ENCODE data around the gene PDGFA. TPM values are rescaled to one million over a fixed set of nuclear protein-coding genes. Genes with fewer than 3 reads are reported as not detected.

PDGFA gene
- total and polyA plus RNA-seq, 9 donors, result 3.7 to 35.5 (median 8.7) TPM

GRCh38 chr7:509426-510130, 10.1 kb downstream of the PDGFA start:
- TF ChIP-seq EP300 (IDR thresholded peaks at IDR 0.05) (no peak), POLR2A (IDR thresholded peaks at IDR 0.05) (no peak)
- TF ChIP-seq, protein P1, sequence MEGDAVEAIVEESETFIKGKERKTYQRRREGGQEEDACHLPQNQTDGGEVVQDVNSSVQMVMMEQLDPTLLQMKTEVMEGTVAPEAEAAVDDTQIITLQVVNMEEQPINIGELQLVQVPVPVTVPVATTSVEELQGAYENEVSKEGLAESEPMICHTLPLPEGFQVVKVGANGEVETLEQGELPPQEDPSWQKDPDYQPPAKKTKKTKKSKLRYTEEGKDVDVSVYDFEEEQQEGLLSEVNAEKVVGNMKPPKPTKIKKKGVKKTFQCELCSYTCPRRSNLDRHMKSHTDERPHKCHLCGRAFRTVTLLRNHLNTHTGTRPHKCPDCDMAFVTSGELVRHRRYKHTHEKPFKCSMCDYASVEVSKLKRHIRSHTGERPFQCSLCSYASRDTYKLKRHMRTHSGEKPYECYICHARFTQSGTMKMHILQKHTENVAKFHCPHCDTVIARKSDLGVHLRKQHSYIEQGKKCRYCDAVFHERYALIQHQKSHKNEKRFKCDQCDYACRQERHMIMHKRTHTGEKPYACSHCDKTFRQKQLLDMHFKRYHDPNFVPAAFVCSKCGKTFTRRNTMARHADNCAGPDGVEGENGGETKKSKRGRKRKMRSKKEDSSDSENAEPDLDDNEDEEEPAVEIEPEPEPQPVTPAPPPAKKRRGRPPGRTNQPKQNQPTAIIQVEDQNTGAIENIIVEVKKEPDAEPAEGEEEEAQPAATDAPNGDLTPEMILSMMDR (IDR thresholded peaks at IDR 0.05), result no peak
- Histone ChIP-seq H3K27me3 (no peaks in the 10 kb centered on the region), H3K4me1 (ENCODE audit: insufficient read depth) (no peaks in the 10 kb centered on the region), H3K36me3 (no peaks in the 10 kb centered on the region), H3K9me3 (no peaks in the 10 kb centered on the region), H3K27ac (no peak overlapping the region), H3K4me3 (no peak overlapping the region)
- no peak for DNase-seq
- intact Hi-C loops (cut with DNase I), result loop anchor here in 1 of 4 donors (10.0 kb wide), 1 partner anchor 265 kb away; no protein-coding TSS in a partner anchor
- WGBS, 3 donors, result 83 to 93% (median 84%) methylated on average over 20 of the region's 20 CpGs

DNA sequence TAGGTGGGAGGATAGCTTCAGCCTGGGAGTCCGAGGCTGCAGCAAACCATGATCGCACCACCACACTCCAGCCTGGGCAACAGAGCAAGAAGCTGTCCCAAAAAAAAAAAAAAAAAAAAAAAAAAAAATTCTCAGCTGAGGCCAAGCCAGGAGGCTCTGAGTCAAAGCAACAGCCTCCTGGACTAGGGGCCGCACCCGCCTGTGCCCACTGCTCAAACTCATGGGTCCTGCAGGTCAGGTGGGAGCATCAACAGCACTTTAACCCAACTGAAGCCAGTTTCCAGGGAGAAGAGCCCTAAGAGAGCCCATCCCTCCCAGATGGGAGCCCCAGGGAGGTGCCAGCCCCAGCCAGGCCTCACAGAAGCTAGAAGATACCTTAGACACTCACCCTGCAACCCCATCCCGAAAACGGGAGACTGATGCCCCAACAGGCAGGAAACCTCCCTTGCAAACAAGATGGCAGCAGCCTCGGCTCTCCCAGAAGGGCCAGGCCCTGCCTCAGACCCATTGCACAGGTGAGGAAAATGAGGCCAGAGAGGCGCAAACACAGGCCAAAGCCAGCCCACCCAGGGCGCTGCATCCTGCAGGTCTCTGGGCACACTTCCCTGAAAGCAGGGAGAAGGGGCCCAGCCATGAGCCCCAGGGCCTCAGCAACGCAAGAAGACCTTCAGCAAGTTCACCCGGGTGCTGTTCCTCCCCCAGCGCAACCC, 11.0 kb downstream of the PDGFA start:
- H3K4me1 ChIP-seq (ENCODE audit: insufficient read depth), result no peaks in the 10 kb centered on the region
- no peak overlapping the region for H3K4me3 ChIP-seq
- H3K27ac ChIP-seq, result no peak overlapping the region
- 89 to 93% (median 91%) methylated on average over 12 of the region's 12 CpGs for WGBS, 3 donors
- no peaks in the 10 kb centered on the region for H3K27me3 ChIP-seq
- no peaks in the 10 kb centered on the region for H3K36me3 ChIP-seq
- H3K9me3 ChIP-seq, result no peaks in the 10 kb centered on the region
- TF ChIP-seq, protein P1 (IDR thresholded peaks at IDR 0.05), result no peak
- TF ChIP-seq EP300 (IDR thresholded peaks at IDR 0.05) (no peak), POLR2A (IDR thresholded peaks at IDR 0.05) (no peak)
- intact Hi-C loops (cut with DNase I), result no loop called here
- DNase-seq, result no peak

GRCh38 chr7:507623-508300, 11.9 kb downstream of the PDGFA start:
- H3K27me3 ChIP-seq, result no peaks in the 10 kb centered on the region
- 83 to 85% (median 84%) methylated on average over 17 of the region's 17 CpGs for WGBS, 3 donors
- intact Hi-C loops (cut with DNase I), result no loop called here
- H3K4me3 ChIP-seq, result no peak overlapping the region
- H3K36me3 ChIP-seq, result no peaks in the 10 kb centered on the region
- no peak overlapping the region for H3K27ac ChIP-seq
- no peaks in the 10 kb centered on the region for H3K9me3 ChIP-seq
- TF ChIP-seq EP300 (IDR thresholded peaks at IDR 0.05), result no peak
- TF ChIP-seq, protein P1 (IDR thresholded peaks at IDR 0.05), result no peak
- no peak for TF ChIP-seq POLR2A (IDR thresholded peaks at IDR 0.05)
- no peak for DNase-seq
- no peaks in the 10 kb centered on the region for H3K4me1 ChIP-seq (ENCODE audit: insufficient read depth)

DNA sequence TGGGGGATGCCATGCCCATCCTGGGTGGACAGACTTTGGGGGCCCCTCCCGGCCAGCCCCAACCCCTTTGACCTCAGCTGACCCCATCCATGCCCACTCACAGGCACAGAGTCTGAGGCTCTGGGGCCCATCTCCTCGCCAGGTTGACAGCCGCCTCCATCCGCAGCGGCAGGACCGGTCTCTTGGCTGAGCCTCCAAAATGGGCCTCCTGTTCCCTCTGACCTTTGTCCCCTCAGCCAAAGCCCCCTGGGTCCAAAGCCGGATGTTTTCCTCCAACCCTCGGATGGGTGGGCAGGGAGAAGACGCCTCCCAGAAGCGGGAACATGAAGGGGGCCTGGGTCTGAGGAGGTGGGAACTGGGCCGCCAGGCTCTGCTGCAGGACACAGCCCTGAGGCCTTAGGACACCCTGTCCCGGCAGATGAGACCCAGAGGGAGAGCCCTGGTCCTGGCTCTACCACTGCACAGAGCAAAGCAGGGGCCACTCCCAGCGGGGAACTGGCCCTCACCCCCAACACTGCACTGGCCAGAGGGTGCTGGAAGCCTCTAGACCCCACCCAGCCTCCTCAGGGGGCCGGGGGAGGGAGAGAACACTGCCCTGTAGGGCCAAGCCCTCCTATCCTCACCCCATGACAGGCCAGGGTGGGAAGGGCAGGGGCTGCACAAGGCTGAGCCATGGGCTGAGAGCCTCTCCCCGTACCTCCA, 12.6 kb downstream of the PDGFA start:
- no peaks in the 10 kb centered on the region for H3K4me1 ChIP-seq (ENCODE audit: insufficient read depth)
- intact Hi-C loops (cut with DNase I), result no loop called here

More for the DNA sequence above, 12.6 kb downstream of the PDGFA start:
- WGBS, 3 donors, result 83 to 91% (median 90%) methylated on average over 15 of the region's 15 CpGs
- no peaks in the 10 kb centered on the region for H3K9me3 ChIP-seq
- TF ChIP-seq, protein P1 (IDR thresholded peaks at IDR 0.05), result no peak
- TF ChIP-seq POLR2A (IDR thresholded peaks at IDR 0.05), result no peak
- no peak for TF ChIP-seq EP300 (IDR thresholded peaks at IDR 0.05)
- H3K27me3 ChIP-seq, result no peaks in the 10 kb centered on the region
- DNase-seq, result peak in 1 of 5 donors; percentile 19
- H3K27ac ChIP-seq, result no peak overlapping the region
- H3K36me3 ChIP-seq, result no peaks in the 10 kb centered on the region
- H3K4me3 ChIP-seq, result no peak overlapping the region

Data from ovary (tissue), 9 donors.